GM18951 (cell line): ENCODE measurements around the gene ASTL.

Experiments
- POLR2A ChIP-seq: IDR thresholded peaks from 4 replicates; pipeline ENCODE4 v1.6.1; 2011; ENCODE audit warnings: mild to moderate bottlenecking; ENCODE audit not compliant: insufficient read length, insufficient read depth; ENCODE audit errors: extremely low read depth
- in situ Hi-C: fragments of 300-500 bp; cut with MboI; formaldehyde crosslinking; loops from one replicate; pipeline ENCODE4 v1.12.0; 2022; ENCODE audit warnings: low sequenced_read_pairs, mixed read lengths, inconsistent platforms; ENCODE audit not compliant: unreplicated experiment

The ASTL gene

GRCh38 chr2:96122391-96122790, 15.9 kb downstream of the ASTL start:
- no peak for TF ChIP-seq POLR2A
- in situ Hi-C loops: no loop called here

DNA sequence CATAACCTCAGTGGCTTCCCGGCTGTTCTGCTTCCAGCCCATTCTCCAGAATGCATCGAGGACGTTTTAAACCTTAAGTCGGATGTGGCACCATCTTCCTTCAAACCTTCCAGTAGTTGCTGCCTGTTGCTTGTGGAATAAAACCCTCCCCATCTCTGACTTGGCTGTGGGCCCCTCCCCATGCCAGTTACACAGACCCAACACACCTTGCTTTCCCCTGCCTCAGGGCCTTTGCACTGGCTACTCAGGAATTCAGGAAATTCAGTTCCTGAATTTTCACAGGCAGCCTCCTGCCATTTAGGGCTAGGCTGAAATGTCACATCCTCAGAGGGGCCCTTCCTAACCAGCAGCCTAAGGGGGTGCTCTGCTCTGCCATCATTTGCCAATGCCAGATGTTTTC, 16.9 kb downstream of the ASTL start:
- in situ Hi-C loops: no loop called here
- no peak for TF ChIP-seq POLR2A

DNA sequence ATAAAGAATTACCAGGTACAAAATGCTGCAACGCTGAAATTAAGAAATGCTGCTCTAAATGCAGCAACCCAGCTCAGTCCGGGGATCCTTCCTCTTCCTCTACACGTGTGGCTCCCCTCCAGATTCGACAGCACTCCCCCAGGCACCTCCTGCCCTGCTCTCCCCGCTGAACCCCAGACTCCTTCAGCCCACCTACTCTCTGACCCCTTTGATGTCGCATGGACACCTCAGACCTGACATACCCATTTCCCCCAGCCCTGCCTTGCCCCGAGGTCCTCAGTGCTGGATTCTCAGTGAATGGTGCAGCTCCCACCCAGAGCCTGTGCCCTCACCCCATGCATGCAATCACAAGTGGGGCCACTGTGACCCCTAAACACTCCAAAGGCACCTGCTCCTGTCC, 17.3 kb downstream of the ASTL start:
- TF ChIP-seq POLR2A: no peak
- in situ Hi-C loops: no loop called here

DNA sequence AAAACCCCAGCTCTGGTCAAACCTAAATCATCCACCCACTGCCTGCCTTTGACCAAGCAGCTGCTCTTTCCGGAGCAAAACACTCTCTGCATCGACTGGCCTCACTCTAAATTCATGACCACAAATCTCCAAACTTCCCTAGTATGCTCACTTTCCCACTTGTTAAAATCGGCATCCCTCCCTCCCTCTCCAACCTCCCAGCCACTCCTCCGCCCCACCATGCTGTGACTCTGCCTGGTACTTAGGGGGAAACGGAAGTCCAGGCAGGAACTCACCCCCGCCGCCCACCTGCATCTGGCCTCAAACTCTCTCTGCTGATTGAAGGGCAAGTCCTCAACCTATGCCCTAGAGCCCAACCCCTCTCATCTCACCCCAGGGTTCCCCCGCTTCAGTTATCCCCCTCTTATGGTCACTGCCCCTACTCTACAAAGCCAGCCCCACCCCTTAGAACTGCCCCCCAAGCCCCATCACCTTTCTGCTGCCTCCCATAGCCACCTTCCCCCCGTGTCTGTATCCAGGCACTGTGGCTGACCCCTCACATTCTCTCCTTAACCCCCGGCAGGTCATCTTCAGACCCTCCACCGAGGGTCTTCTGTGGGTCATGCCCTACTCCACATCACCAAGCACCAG, 18.1 kb downstream of the ASTL start:
- no peak for TF ChIP-seq POLR2A
- in situ Hi-C loops: no loop called here

GRCh38 chr2:96119389-96119751, 18.9 kb downstream of the ASTL start:
- TF ChIP-seq POLR2A: no peak
- in situ Hi-C loops: loop anchor here (10.0 kb wide), 1 partner anchor 115 kb away; no protein-coding TSS in a partner anchor

GRCh38 chr2:96118698-96119388, 19.5 kb downstream of the ASTL start:
- in situ Hi-C loops: loop anchor here (10.0 kb wide), 1 partner anchor 114 kb away; no protein-coding TSS in a partner anchor
- TF ChIP-seq POLR2A: no peak

- in situ Hi-C loops: loop anchor here (10.0 kb wide), 1 partner anchor 113 kb away; no protein-coding TSS in a partner anchor
- no peak for TF ChIP-seq POLR2A
These were observed 20.4 kb downstream of the ASTL start for GRCh38 chr2:96117701-96118588.

DNA sequence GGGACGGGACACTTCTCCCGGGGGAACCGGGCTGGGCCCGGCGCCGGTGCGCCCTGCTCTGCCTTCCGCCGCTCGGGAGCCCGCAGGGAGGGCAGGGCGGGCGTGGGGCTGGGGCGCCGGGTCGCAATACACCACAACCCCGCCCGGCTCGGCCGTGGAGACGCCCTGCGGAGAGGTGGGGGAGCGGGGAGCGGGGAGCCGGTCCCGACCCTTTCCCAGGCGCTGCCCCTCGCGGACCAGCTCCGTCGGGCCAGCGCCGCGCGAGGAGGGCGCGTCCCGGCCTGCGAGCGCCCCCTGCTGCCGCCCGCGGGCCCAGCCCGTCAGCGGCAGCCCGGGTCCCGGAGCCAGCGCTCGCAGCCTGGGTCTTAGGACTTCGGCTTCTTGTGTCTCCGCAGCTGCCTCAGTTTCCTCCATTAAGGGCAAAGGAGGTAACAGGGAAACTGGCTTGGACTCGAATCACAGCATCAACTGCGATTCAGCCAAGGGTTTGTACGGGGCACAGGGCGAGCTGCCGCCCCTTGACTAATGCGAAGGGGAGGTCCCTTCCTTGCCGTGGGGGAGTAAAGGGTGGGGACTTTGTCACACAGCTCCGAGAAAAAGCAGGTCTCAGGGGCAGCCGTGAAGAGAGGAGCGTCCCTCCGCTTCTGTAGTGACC, 21.3 kb downstream of the ASTL start:
- TF ChIP-seq POLR2A: no peak
- in situ Hi-C loops: loop anchor here (10.0 kb wide), 1 partner anchor 112 kb away; no protein-coding TSS in a partner anchor

DNA sequence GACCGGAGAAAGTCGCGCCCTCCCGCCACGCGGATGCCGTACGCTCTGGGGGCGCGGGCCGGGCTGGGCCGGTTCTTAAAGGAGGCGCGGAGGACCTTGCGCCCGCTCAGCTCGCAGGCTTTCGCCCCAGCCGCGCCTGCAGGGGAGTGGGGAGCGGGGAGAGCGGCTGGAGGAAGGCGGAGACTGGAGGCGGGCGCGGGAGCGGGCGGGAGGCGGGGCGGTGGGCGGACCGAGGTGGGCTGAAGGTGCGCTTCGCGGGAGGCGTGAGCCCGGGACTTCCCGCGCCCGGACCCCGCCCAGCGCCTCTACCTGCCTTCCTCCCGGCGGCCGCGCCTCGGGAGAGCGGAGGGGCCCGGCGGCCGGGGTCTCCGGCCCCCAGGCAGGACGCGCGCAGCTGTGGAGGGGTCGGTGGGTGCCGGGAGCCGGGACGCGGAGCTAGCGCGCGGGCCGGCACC, 21.9 kb downstream of the ASTL start, which contains the start of gene ADRA2B:
TSS of gene ADRA2B (minus strand) at position 148 of the 455 bp plus-strand sequence. CDS start 422 bp downstream, outside the sequence.
- TF ChIP-seq POLR2A: no peak
- in situ Hi-C loops: loop anchor here (10.0 kb wide), 1 partner anchor 112 kb away; no protein-coding TSS in a partner anchor

DNA sequence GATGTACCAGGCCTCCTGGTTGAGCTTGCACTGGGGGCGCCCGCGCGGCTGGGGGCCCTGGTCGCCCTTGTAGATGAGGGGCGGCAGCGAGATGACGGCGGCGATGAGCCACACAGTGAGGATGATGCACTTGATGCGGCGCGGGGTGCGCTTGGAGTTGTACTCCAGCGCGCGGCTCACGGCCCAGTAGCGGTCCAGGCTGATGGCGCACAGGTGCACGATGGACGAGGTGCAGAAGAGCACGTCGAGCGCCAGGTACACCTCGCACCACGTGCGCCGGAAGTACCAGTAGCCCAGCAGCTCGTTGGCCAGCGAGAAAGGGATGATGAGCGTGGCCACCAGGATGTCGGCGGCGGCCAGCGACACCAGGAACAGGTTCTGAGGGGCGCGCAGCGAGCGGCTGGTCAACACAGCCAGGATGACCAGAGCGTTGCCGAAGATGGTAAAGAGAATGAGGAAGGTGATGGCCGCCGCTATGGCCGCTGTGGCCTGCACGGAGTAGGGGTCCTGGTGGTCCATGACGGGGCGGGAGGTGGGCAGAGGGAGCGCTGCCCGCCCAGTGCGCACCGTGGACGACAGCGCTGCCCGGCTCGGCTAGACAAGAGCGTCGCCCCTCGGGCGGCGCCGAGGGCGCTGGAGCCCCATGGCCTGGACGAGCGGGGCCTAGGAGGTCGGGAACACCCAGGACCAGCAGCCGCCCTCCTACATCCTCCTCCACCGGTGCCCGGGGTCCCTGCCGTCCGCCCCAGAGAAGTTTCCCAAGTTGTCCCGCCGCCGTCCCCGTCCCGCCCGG, 22.5 kb downstream of the ASTL start:
- in situ Hi-C loops: loop anchor here (10.0 kb wide), 1 partner anchor 111 kb away; no protein-coding TSS in a partner anchor
- no peak for TF ChIP-seq POLR2A

GRCh38 chr2:96114903-96115581, 23.3 kb downstream of the ASTL start:
- in situ Hi-C loops: loop anchor here (10.0 kb wide), 1 partner anchor 110 kb away; no protein-coding TSS in a partner anchor
- no peak for TF ChIP-seq POLR2A
